ENCODE measurements around the gene FAM222A.

- TF ChIP-seq ZNF274 (IDR thresholded peaks at IDR 0.05; ENCODE audit: low read depth, low read length) (no peak), SUZ12 (IDR thresholded peaks at IDR 0.05; ENCODE audit: extremely low read depth, insufficient read depth, insufficient read length) (no peak)
These were observed 23.0 kb downstream of the FAM222A start for GRCh38 chr12:109736552-109737108.

Data from NT2/D1 (cell line).